Loucy (cell line): ENCODE measurements around the gene DBH.
A peak's percentile ranks its signal among the peaks of the same experiment; 100 is the strongest.

Experiments
- H2AFZ ChIP-seq: fragments of 200-600 bp; sonication (generic); 2 replicates; pipeline ENCODE4 v1.6.0; 2016; ENCODE audit warnings: antibody characterized with exemption, mild to moderate bottlenecking, low read length, moderate library complexity
- H3F3A ChIP-seq: fragments of 200-600 bp; 2 replicates; pipeline ENCODE4 v1.6.0; 2016; ENCODE audit warnings: antibody characterized with exemption, low read depth, mild to moderate bottlenecking
- H3K27me3 ChIP-seq: fragments of 200-600 bp; sonication (generic); 2 replicates; pipeline ENCODE4 v1.6.1; 2014; ENCODE audit warnings: low read length, mild to moderate bottlenecking; ENCODE audit not compliant: insufficient read depth, poor library complexity, severe bottlenecking
- H3K36me3 ChIP-seq: fragments of 200-600 bp; sonication (generic); 2 replicates; pipeline ENCODE4 v1.6.1; 2016; ENCODE audit warnings: low read length; ENCODE audit not compliant: insufficient read depth
- H3K4me1 ChIP-seq: fragments of 200-600 bp; sonication (generic); 2 replicates; pipeline ENCODE4 v1.5.1; 2014; ENCODE audit warnings: low read length, mild to moderate bottlenecking; ENCODE audit not compliant: insufficient read depth, poor library complexity, severe bottlenecking
- H3K4me2 ChIP-seq: fragments of 200-600 bp; sonication (generic); 2 replicates; pipeline ENCODE4 v1.6.0; 2014; ENCODE audit warnings: antibody characterized with exemption, low read length, low read depth, mild to moderate bottlenecking; ENCODE audit not compliant: poor library complexity, severe bottlenecking
- H3K4me3 ChIP-seq: fragments of 200-600 bp; sonication (generic); 2 replicates; pipeline ENCODE4 v1.5.1; 2014; ENCODE audit warnings: low read length, mild to moderate bottlenecking, mixed read lengths; ENCODE audit not compliant: poor library complexity, severe bottlenecking
- H3K79me2 ChIP-seq: fragments of 200-600 bp; sonication (generic); 2 replicates; pipeline ENCODE4 v1.6.1; 2014; ENCODE audit warnings: low read length; ENCODE audit not compliant: insufficient read depth
- H3K9ac ChIP-seq: fragments of 200-600 bp; sonication (generic); 2 replicates; pipeline ENCODE4 v1.6.0; 2014; ENCODE audit warnings: mild to moderate bottlenecking, low read depth, low read length, moderate library complexity; ENCODE audit not compliant: poor library complexity, severe bottlenecking
- H3K9me2 ChIP-seq: fragments of 200-600 bp; sonication (generic); replicated peaks from 2 replicates; pipeline ENCODE4 v1.6.1; 2016; ENCODE audit warnings: low read depth, low read length, mixed read lengths
- H3K9me3 ChIP-seq: fragments of 200-600 bp; sonication (generic); 2 replicates; pipeline ENCODE4 v1.6.1; 2014; ENCODE audit warnings: mild to moderate bottlenecking, antibody characterized with exemption, low read length, low read depth; ENCODE audit not compliant: insufficient read depth
- H4K20me1 ChIP-seq: fragments of 200-600 bp; sonication (generic); 2 replicates; pipeline ENCODE4 v1.6.0; 2014; ENCODE audit warnings: antibody characterized with exemption, low read length, mild to moderate bottlenecking; ENCODE audit not compliant: insufficient read depth, poor library complexity, severe bottlenecking
- EZH2phosphoT487 ChIP-seq: fragments of 200-600 bp; IDR thresholded peaks from 2 replicates; pipeline ENCODE4 v1.6.1; 2018; ENCODE audit warnings: antibody characterized with exemption, mild to moderate bottlenecking, moderate library complexity, borderline replicate concordance
- TF ChIP-seq, protein P1 (sequence below): fragments of 200-600 bp; sonication (generic); conservative IDR thresholded peaks from 2 replicates; pipeline ENCODE4 v1.5.1; 2014; ENCODE audit warnings: mild to moderate bottlenecking, antibody characterized with exemption, low read length

The DBH gene

DNA sequence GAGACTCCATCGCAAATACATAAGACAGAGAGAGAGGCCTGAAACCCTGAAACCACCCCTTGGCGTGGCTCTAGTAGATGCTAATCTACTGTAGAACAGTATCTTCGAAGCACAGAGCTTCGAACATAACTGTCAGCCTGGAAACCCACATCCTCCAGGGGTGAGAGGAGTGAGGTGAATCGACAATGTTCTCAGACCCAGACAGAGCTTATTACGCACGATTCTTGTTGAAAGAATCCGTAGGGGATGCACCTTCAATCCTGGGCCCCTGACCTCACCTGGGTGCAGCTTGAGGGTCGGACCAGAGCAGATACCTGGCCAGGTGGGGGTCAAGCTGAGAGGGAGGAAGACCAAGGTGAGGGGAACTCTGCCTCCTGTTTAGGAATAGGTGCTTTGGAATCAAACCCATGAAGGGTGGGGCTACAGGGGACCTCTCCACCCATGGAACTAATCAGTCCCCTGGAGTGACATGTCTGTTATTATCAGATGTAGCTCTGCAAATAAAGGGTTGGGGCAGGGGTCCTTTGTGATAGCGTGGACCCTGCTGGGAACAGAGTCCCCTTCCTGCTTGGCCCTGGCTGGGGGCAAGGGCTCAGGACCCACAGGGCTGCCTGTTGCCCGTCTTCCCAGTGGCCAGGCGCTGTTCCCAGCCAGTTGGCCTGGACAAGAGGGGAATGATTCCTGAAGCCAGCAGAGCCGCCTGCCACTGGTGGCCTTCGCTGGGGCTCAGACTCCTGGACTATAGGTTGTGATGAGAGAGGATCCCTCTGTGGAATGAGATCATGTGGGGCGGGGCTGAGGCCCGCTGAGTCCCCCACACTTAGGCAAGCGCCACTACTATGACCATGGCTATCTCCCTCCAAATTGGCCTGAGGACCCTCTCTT lies 41.2 kb downstream of the DBH start:
- no peaks in the 10 kb centered on the region for H3K9me2 ChIP-seq
- H2AFZ ChIP-seq, result no peak overlapping the region
- H3K9ac ChIP-seq, result peak overlapping the region; percentile 55
- peaks cover 22% of the 10 kb centered on the region for H3K4me1 ChIP-seq
- peak overlapping the region; percentile 41 for H3K4me2 ChIP-seq
- no peaks in the 10 kb centered on the region for H3K79me2 ChIP-seq
- no peaks in the 10 kb centered on the region for H4K20me1 ChIP-seq
- no peaks in the 10 kb centered on the region for H3F3A ChIP-seq
- TF ChIP-seq, protein P1, sequence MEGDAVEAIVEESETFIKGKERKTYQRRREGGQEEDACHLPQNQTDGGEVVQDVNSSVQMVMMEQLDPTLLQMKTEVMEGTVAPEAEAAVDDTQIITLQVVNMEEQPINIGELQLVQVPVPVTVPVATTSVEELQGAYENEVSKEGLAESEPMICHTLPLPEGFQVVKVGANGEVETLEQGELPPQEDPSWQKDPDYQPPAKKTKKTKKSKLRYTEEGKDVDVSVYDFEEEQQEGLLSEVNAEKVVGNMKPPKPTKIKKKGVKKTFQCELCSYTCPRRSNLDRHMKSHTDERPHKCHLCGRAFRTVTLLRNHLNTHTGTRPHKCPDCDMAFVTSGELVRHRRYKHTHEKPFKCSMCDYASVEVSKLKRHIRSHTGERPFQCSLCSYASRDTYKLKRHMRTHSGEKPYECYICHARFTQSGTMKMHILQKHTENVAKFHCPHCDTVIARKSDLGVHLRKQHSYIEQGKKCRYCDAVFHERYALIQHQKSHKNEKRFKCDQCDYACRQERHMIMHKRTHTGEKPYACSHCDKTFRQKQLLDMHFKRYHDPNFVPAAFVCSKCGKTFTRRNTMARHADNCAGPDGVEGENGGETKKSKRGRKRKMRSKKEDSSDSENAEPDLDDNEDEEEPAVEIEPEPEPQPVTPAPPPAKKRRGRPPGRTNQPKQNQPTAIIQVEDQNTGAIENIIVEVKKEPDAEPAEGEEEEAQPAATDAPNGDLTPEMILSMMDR, result no peak
- TF ChIP-seq EZH2phosphoT487, result no peak
- H3K4me3 ChIP-seq, result peak overlapping the region; percentile 1
- H3K36me3 ChIP-seq, result no peaks in the 10 kb centered on the region
- no peaks in the 10 kb centered on the region for H3K27me3 ChIP-seq
- no peaks in the 10 kb centered on the region for H3K9me3 ChIP-seq

DNA sequence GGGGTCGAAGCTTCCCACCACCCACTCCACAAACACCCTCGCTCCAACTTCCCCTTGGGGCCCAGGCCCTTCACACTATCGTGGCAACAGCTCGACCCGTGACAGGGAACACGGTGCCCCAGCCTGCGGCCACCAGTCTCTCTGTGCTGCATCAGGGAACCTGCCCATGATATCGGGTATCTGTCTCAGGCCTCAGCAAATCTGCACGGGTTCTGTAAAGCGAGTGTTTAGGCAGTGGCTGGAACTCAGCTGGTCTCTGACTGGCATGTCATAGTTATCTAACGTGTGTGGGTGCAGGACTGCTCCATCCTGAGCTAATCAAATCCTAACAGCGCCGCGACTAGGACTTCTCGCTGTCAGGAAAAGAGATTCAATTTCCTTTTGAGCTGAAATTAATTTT lies 42.9 kb downstream of the DBH start:
- H3K9me3 ChIP-seq, result no peaks in the 10 kb centered on the region
- no peak overlapping the region for H3K9ac ChIP-seq
- H2AFZ ChIP-seq, result no peak overlapping the region
- peaks cover 31% of the 10 kb centered on the region for H3K4me1 ChIP-seq
- TF ChIP-seq, protein P1, result no peak
- TF ChIP-seq EZH2phosphoT487, result no peak
- no peaks in the 10 kb centered on the region for H3F3A ChIP-seq
- no peaks in the 10 kb centered on the region for H3K79me2 ChIP-seq
- H3K4me3 ChIP-seq, result no peak overlapping the region
- no peaks in the 10 kb centered on the region for H4K20me1 ChIP-seq
- no peaks in the 10 kb centered on the region for H3K36me3 ChIP-seq
- H3K9me2 ChIP-seq, result no peaks in the 10 kb centered on the region
- H3K4me2 ChIP-seq, result no peak overlapping the region
- no peaks in the 10 kb centered on the region for H3K27me3 ChIP-seq

DNA sequence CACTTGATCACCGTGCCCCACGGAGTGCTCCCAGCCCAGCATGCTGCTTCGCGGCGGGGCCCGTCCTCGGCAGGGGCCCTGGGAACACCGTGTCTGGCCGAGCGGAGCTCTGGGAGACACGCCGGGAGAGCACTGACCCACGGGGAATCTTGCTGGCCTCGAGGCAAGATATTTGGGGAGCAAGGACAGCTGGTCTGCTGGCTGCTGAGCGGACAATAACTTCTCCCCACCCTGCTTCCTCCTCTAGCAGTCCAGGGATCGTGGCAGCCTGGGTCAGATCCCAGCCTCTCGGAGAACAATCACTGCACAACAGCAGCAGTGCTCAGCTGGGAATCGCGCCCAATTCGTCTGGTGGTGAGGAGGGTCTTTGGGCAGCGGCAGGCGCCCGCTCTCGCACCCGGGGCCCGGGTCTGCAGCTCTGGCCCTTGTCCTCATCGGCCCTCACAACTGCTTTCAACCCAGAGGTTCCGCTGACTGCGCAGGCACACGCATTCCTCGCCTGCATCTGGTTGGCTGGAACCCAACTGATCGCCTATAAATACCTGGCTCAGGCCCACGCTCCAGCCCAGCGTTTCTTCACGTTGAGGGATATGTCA lies 43.4 kb downstream of the DBH start:
- Histone ChIP-seq H3K9me3 (no peaks in the 10 kb centered on the region), H3K4me2 (no peak overlapping the region), H3K9me2 (no peaks in the 10 kb centered on the region), H2AFZ (no peak overlapping the region), H3F3A (no peaks in the 10 kb centered on the region), H3K79me2 (no peaks in the 10 kb centered on the region), H3K36me3 (no peaks in the 10 kb centered on the region), H3K9ac (no peak overlapping the region), H4K20me1 (no peaks in the 10 kb centered on the region), H3K4me1 (peaks cover 31% of the 10 kb centered on the region), H3K27me3 (no peaks in the 10 kb centered on the region), H3K4me3 (no peak overlapping the region)
- no peak for TF ChIP-seq EZH2phosphoT487
- TF ChIP-seq, protein P1, result no peak
